Activated naive CD8-positive, alpha-beta T cell treated with anti-CD3 and anti-CD28 coated beads, Interleukin-2, amount 10 ng/mL, durations not matched to agents 7 days and 5 days (primary cell): ENCODE results near the gene SPHK2. TPM values are rescaled to one million over a fixed set of nuclear protein-coding genes. Genes with fewer than 3 reads are reported as not detected.

Experiments used
- ATAC-seq: fragments of 150-1000 bp; cut with Tn5 transposase; one replicate; pipeline ENCODE4 v1.10.0; 2021; ENCODE audit warnings: low read depth, moderate library complexity
- POLR2A ChIA-PET: fragments of 350-600 bp; sonication (Branson Sonifier 250); formaldehyde crosslinking; loops from one replicate; lab custom pipeline; 2021; ENCODE audit warnings: antibody characterized with exemption; lab: Charles Lee
- DNase-seq: peaks from one replicate; pipeline ENCODE4 v3.0.0; 2021
- H3K27ac Mint-ChIP-seq: one replicate; pipeline ENCODE4 v1.8.0; 2022; ENCODE audit warnings: mild to moderate bottlenecking, mixed read lengths
- H3K27me3 Mint-ChIP-seq: one replicate; pipeline ENCODE4 v1.8.0; 2022; ENCODE audit warnings: mild to moderate bottlenecking, moderate library complexity, mixed read lengths
- H3K36me3 Mint-ChIP-seq: one replicate; pipeline ENCODE4 v1.8.0; 2021; ENCODE audit warnings: mild to moderate bottlenecking, mixed read lengths
- H3K4me1 Mint-ChIP-seq: one replicate; pipeline ENCODE4 v1.8.0; 2021; ENCODE audit warnings: mixed read lengths
- H3K4me3 Mint-ChIP-seq: one replicate; pipeline ENCODE4 v1.8.0; 2022; ENCODE audit warnings: mild to moderate bottlenecking, moderate library complexity, mixed read lengths
- H3K9me3 Mint-ChIP-seq: one replicate; pipeline ENCODE4 v1.8.0; 2021; ENCODE audit warnings: mixed read lengths
- total RNA-seq, 2 experiments: library from RNA; stranded (reverse); gene quantifications; one replicate each; pipeline ENCODE4 v1.2.3, GENCODE V29; 2021

The SPHK2 gene
- total RNA-seq, 2 experiments from 2014 or later, result 31.4 to 31.8 TPM

- Mint-ChIP-seq H3K27me3 (peaks cover 2% of the 10 kb centered on the region), H3K9me3 (no peaks in the 10 kb centered on the region), H3K36me3 (no peaks in the 10 kb centered on the region), H3K27ac (no peak overlapping the region), H3K4me3 (peak overlapping the region; percentile 11), H3K4me1 (peaks cover 4% of the 10 kb centered on the region)
- ATAC-seq (no peak), DNase-seq (no peak)
- POLR2A ChIA-PET, result interaction anchor here (1.0 kb wide), 1 partner anchor 14 kb away, joined by 4 read pairs; no protein-coding TSS in a partner anchor
Measured at GRCh38 chr19:48595171-48595570, 24.1 kb upstream of the SPHK2 start.

- peak overlapping the region; percentile 63 for H3K27ac Mint-ChIP-seq
- peaks cover 4% of the 10 kb centered on the region for H3K4me1 Mint-ChIP-seq
- no peaks in the 10 kb centered on the region for H3K36me3 Mint-ChIP-seq
- DNase-seq (no peak), ATAC-seq (no peak)
- POLR2A ChIA-PET, result interaction anchor here (1.0 kb wide), 1 partner anchor 13 kb away, joined by 4 read pairs; no protein-coding TSS in a partner anchor
- H3K4me3 Mint-ChIP-seq, result peak overlapping the region; percentile 40
- peaks cover 2% of the 10 kb centered on the region for H3K27me3 Mint-ChIP-seq
- H3K9me3 Mint-ChIP-seq, result no peaks in the 10 kb centered on the region
Measured at GRCh38 chr19:48595833-48596232, 23.5 kb upstream of the SPHK2 start.

GRCh38 chr19:48596237-48596636 is 23.1 kb upstream of the SPHK2 start:
- Mint-ChIP-seq H3K27me3 (peaks cover 2% of the 10 kb centered on the region), H3K36me3 (no peaks in the 10 kb centered on the region), H3K27ac (peak overlapping the region; percentile 63), H3K4me3 (peak overlapping the region; percentile 40), H3K4me1 (peaks cover 4% of the 10 kb centered on the region), H3K9me3 (no peaks in the 10 kb centered on the region)
- POLR2A ChIA-PET, result no interaction called here
- ATAC-seq (no peak), DNase-seq (no peak)

GRCh38 chr19:48596679-48597465 is 22.4 kb upstream of the SPHK2 start:
- Mint-ChIP-seq H3K4me3 (peak overlapping the region; percentile 76), H3K27ac (peak overlapping the region; percentile 19), H3K9me3 (no peaks in the 10 kb centered on the region), H3K4me1 (peaks cover 2% of the 10 kb centered on the region), H3K27me3 (peaks cover 2% of the 10 kb centered on the region), H3K36me3 (no peaks in the 10 kb centered on the region)
- POLR2A ChIA-PET, result no interaction called here
- DNase-seq (no peak), ATAC-seq (peak; percentile 60)

- DNase-seq (no peak), ATAC-seq (no peak)
- no peaks in the 10 kb centered on the region for H3K36me3 Mint-ChIP-seq
- POLR2A ChIA-PET, result interaction anchor here (0.5 kb wide), 1 partner anchor 39 kb away, joined by 3 read pairs; no protein-coding TSS in a partner anchor
- H3K27me3 Mint-ChIP-seq, result no peaks in the 10 kb centered on the region
- peak overlapping the region; percentile 35 for H3K27ac Mint-ChIP-seq
- H3K4me1 Mint-ChIP-seq, result no peaks in the 10 kb centered on the region
- H3K9me3 Mint-ChIP-seq, result no peaks in the 10 kb centered on the region
- no peak overlapping the region for H3K4me3 Mint-ChIP-seq
Measured at GRCh38 chr19:48598996-48599700, 20.2 kb upstream of the SPHK2 start.

GRCh38 chr19:48600679-48601417 is 18.5 kb upstream of the SPHK2 start:
- ATAC-seq (no peak), DNase-seq (no peak)
- POLR2A ChIA-PET, result no interaction called here
- Mint-ChIP-seq H3K4me1 (no peaks in the 10 kb centered on the region), H3K27ac (no peak overlapping the region), H3K4me3 (no peak overlapping the region), H3K27me3 (no peaks in the 10 kb centered on the region), H3K36me3 (no peaks in the 10 kb centered on the region), H3K9me3 (no peaks in the 10 kb centered on the region)

GRCh38 chr19:48603001-48603400 is 16.3 kb upstream of the SPHK2 start:
- Mint-ChIP-seq H3K9me3 (no peaks in the 10 kb centered on the region), H3K4me3 (no peak overlapping the region), H3K27me3 (no peaks in the 10 kb centered on the region), H3K27ac (no peak overlapping the region), H3K4me1 (no peaks in the 10 kb centered on the region), H3K36me3 (no peaks in the 10 kb centered on the region)
- ATAC-seq (no peak), DNase-seq (no peak)
- POLR2A ChIA-PET, result no interaction called here

- POLR2A ChIA-PET, result no interaction called here
- Mint-ChIP-seq H3K4me3 (no peak overlapping the region), H3K27ac (no peak overlapping the region), H3K9me3 (no peaks in the 10 kb centered on the region), H3K4me1 (no peaks in the 10 kb centered on the region), H3K27me3 (no peaks in the 10 kb centered on the region), H3K36me3 (no peaks in the 10 kb centered on the region)
- DNase-seq (no peak), ATAC-seq (no peak)
Measured at GRCh38 chr19:48603449-48603848, 15.9 kb upstream of the SPHK2 start.

GRCh38 chr19:48603850-48604249 is 15.5 kb upstream of the SPHK2 start:
- no peak overlapping the region for H3K4me3 Mint-ChIP-seq

GRCh38 chr19:48606463-48607358 is 12.6 kb upstream of the SPHK2 start, which contains the start of gene SPACA4:
Gene SPACA4, plus strand, starts transcription at chr19:48606742. Its CDS starts 237 bp downstream, at chr19:48606979.
- Mint-ChIP-seq H3K9me3 (no peaks in the 10 kb centered on the region), H3K36me3 (no peaks in the 10 kb centered on the region), H3K4me1 (peaks cover 4% of the 10 kb centered on the region), H3K27me3 (no peaks in the 10 kb centered on the region), H3K4me3 (no peak within 1 kb of the TSS), H3K27ac (no peak within 1 kb of the TSS)
- ATAC-seq (no peak), DNase-seq (no peak)
- POLR2A ChIA-PET, result no interaction called here

More at GRCh38 chr19:48603850-48604249, 15.5 kb upstream of the SPHK2 start:
- Mint-ChIP-seq H3K27ac (no peak overlapping the region), H3K9me3 (no peaks in the 10 kb centered on the region), H3K4me1 (peaks cover 3% of the 10 kb centered on the region), H3K36me3 (no peaks in the 10 kb centered on the region), H3K27me3 (no peaks in the 10 kb centered on the region)
- DNase-seq (no peak), ATAC-seq (no peak)
- POLR2A ChIA-PET, result no interaction called here

GRCh38 chr19:48607359-48607755 is 11.9 kb upstream of the SPHK2 start:
- Mint-ChIP-seq H3K27ac (no peak overlapping the region), H3K4me3 (no peak overlapping the region), H3K4me1 (peaks cover 4% of the 10 kb centered on the region), H3K9me3 (no peaks in the 10 kb centered on the region), H3K27me3 (no peaks in the 10 kb centered on the region), H3K36me3 (no peaks in the 10 kb centered on the region)
- POLR2A ChIA-PET, result no interaction called here
- no peak for DNase-seq
- no peak for ATAC-seq

- peaks cover 4% of the 10 kb centered on the region for H3K4me1 Mint-ChIP-seq
- POLR2A ChIA-PET, result interaction anchor here (0.6 to 1.8 kb wide), 12 partner anchors 8 to 1204 kb away, joined by 3 to 10 read pairs (median 4); partner anchors contain the start of genes FUZ, RPL18 and SPHK2
- peak overlapping the region; percentile 31 for H3K4me3 Mint-ChIP-seq
- DNase-seq, result peak; percentile 56
- peak; percentile 90 for ATAC-seq
- no peaks in the 10 kb centered on the region for H3K27me3 Mint-ChIP-seq
- H3K27ac Mint-ChIP-seq, result peak overlapping the region; percentile 62
- no peaks in the 10 kb centered on the region for H3K9me3 Mint-ChIP-seq
- H3K36me3 Mint-ChIP-seq, result no peaks in the 10 kb centered on the region
Measured at GRCh38 chr19:48608798-48609263, 10.5 kb upstream of the SPHK2 start.
